GM06990 (cell line): Measurements from ENCODE around the gene KRT14.

Source experiments
- DNase-seq: peaks from one replicate; pipeline ENCODE4 v3.0.0-alpha.2; 2011; ENCODE audit not compliant: insufficient read length; ENCODE audit errors: extremely low read depth
- H3K27me3 ChIP-seq: replicated peaks from 2 replicates; pipeline ENCODE4 v1.6.0; 2011; ENCODE audit warnings: low read length; ENCODE audit not compliant: control insufficient read depth, insufficient read depth
- H3K36me3 ChIP-seq: 2 replicates; pipeline ENCODE4 v1.5.1; 2011; ENCODE audit warnings: low read length; ENCODE audit not compliant: control insufficient read depth, insufficient read depth
- H3K4me3 ChIP-seq: replicated peaks from 2 replicates; pipeline ENCODE4 v1.5.1; 2011; ENCODE audit warnings: low read depth, mild to moderate bottlenecking, control low read depth, low read length
- TF ChIP-seq, protein P1 (sequence below): IDR thresholded peaks from 2 replicates; pipeline ENCODE4 v1.5.1; 2011; ENCODE audit warnings: low read length, control low read depth, mild to moderate bottlenecking, inconsistent platforms; ENCODE audit not compliant: insufficient read depth, poor library complexity, severe bottlenecking

KRT14 gene

GRCh38 chr17:41551365-41551764, 35.3 kb downstream of the KRT14 start:
- DNase-seq = no peak
- TF ChIP-seq, protein P1, sequence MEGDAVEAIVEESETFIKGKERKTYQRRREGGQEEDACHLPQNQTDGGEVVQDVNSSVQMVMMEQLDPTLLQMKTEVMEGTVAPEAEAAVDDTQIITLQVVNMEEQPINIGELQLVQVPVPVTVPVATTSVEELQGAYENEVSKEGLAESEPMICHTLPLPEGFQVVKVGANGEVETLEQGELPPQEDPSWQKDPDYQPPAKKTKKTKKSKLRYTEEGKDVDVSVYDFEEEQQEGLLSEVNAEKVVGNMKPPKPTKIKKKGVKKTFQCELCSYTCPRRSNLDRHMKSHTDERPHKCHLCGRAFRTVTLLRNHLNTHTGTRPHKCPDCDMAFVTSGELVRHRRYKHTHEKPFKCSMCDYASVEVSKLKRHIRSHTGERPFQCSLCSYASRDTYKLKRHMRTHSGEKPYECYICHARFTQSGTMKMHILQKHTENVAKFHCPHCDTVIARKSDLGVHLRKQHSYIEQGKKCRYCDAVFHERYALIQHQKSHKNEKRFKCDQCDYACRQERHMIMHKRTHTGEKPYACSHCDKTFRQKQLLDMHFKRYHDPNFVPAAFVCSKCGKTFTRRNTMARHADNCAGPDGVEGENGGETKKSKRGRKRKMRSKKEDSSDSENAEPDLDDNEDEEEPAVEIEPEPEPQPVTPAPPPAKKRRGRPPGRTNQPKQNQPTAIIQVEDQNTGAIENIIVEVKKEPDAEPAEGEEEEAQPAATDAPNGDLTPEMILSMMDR = no peak
- Histone ChIP-seq H3K27me3 (no peaks in the 10 kb centered on the region; the same call in 1 of the 2 replicates), H3K36me3 (no peaks in the 10 kb centered on the region), H3K4me3 (no peak overlapping the region)

GRCh38 chr17:41549596-41550039, 37.1 kb downstream of the KRT14 start:
- Histone ChIP-seq H3K36me3 (no peaks in the 10 kb centered on the region), H3K4me3 (no peak overlapping the region), H3K27me3 (no peaks in the 10 kb centered on the region; the same call in 1 of the 2 replicates)
- TF ChIP-seq, protein P1 = no peak
- no peak for DNase-seq

GRCh38 chr17:41548844-41549595, 37.7 kb downstream of the KRT14 start:
- Histone ChIP-seq H3K4me3 (no peak overlapping the region), H3K27me3 (no peaks in the 10 kb centered on the region; the same call in 1 of the 2 replicates), H3K36me3 (no peaks in the 10 kb centered on the region)
- TF ChIP-seq, protein P1 = peak; percentile 83
- DNase-seq = peak; percentile 50

- DNase-seq = no peak
- Histone ChIP-seq H3K27me3 (no peaks in the 10 kb centered on the region; the same call in 1 of the 2 replicates), H3K36me3 (no peaks in the 10 kb centered on the region), H3K4me3 (no peak overlapping the region)
- TF ChIP-seq, protein P1 = no peak
Observed at GRCh38 chr17:41547921-41548843, 38.5 kb downstream of the KRT14 start.

DNA sequence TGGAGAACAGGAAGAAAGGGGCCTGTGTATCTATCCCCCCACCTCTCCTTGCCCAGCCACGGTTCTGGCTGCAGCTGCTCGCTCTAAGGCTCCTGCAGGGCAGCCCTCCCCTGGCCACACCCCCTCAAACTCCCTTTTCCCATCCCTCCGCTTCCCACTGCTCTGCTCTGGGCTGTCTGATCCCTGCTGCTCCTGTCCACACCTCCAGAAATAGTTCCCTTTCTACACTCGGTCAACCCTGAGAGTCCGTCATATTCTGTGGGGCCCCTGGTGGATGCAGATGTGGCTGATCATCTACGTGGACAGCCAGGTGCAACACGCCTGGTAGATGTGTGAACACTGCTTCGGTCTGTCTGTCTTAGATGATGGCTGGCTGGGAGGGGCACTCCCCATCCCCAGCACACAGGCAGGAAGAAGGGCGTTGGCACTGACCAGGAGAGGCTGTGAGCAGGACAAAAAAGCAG, 39.3 kb downstream of the KRT14 start:
- DNase-seq = no peak
- TF ChIP-seq, protein P1 = no peak
- Histone ChIP-seq H3K27me3 (no peaks in the 10 kb centered on the region; the same call in 1 of the 2 replicates), H3K4me3 (no peak overlapping the region), H3K36me3 (no peaks in the 10 kb centered on the region)
